NT2/D1 (cell line): Measurements from ENCODE around the gene CCR2.

Experiments used
- YY1 ChIP-seq: IDR thresholded peaks from 2 replicates; pipeline ENCODE4 v1.6.1; 2011; ENCODE audit not compliant: insufficient read length, insufficient read depth
- ZNF274 ChIP-seq: IDR thresholded peaks from 2 replicates; pipeline ENCODE4 v1.6.1; 2011; ENCODE audit warnings: mild to moderate bottlenecking, low read depth, low read length

DNA sequence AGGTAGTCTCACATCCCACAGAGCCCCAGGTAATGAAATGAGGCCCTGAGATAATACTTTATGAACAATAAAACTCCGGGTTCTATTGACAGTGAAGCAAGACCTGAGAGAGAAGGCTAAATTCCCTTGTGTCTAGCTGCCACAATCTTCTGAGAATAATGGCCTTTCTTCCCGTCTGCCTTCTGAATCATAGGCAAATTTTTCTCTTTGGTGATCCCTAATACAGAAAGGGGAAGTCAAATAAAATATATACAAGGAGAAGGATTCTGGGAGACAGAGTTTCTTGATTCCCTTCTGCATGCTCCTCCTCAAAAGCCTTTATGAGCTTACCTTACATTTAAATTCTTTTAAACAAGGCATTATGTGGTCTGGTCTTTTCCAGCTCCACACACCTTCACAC lies 29.9 kb upstream of the CCR2 start:
- TF ChIP-seq ZNF274: no peak
- no peak for TF ChIP-seq YY1
